HG02798 (cell line): Measurements from ENCODE around the gene BARHL1.

Source experiments
- ATAC-seq: cut with Tn5 transposase; IDR thresholded peaks from one replicate; pipeline ENCODE4 v1.9.1; 2021; ENCODE audit warnings: mild to moderate bottlenecking; ENCODE audit not compliant: unreplicated experiment, poor library complexity

The BARHL1 gene

GRCh38 chr9:132606066-132606465 lies 23.7 kb downstream of the BARHL1 start:
- no peak for ATAC-seq

- ATAC-seq, result no peak
These were observed 26.8 kb downstream of the BARHL1 start for GRCh38 chr9:132609184-132609583.

GRCh38 chr9:132609829-132610228 lies 27.4 kb downstream of the BARHL1 start:
- ATAC-seq, result no peak

GRCh38 chr9:132610661-132611060 lies 28.3 kb downstream of the BARHL1 start:
- ATAC-seq, result no peak

GRCh38 chr9:132614324-132614723 lies 31.9 kb downstream of the BARHL1 start:
- ATAC-seq, result no peak

- no peak for ATAC-seq
These were observed 33.4 kb downstream of the BARHL1 start for GRCh38 chr9:132615774-132616173.

- no peak for ATAC-seq
These were observed 34.3 kb downstream of the BARHL1 start for GRCh38 chr9:132616725-132617124.

- ATAC-seq, result no peak
These were observed 39.8 kb downstream of the BARHL1 start for GRCh38 chr9:132622159-132622558.

- no peak for ATAC-seq
These were observed 43.9 kb downstream of the BARHL1 start for GRCh38 chr9:132626285-132626684.

GRCh38 chr9:132627106-132627505 lies 44.7 kb downstream of the BARHL1 start:
- ATAC-seq, result no peak

- no peak for ATAC-seq
These were observed 45.2 kb downstream of the BARHL1 start for GRCh38 chr9:132627594-132627993.

GRCh38 chr9:132628746-132629145 lies 46.3 kb downstream of the BARHL1 start:
- ATAC-seq, result no peak

GRCh38 chr9:132630116-132630515 lies 47.7 kb downstream of the BARHL1 start:
- no peak for ATAC-seq

- ATAC-seq, result no peak
These were observed 48.4 kb downstream of the BARHL1 start for GRCh38 chr9:132630811-132631210.

- ATAC-seq, result no peak
These were observed 48.9 kb downstream of the BARHL1 start for GRCh38 chr9:132631280-132631679.

GRCh38 chr9:132631685-132632084 lies 49.3 kb downstream of the BARHL1 start:
- ATAC-seq, result no peak

GRCh38 chr9:132632413-132633129 lies 50.2 kb downstream of the BARHL1 start:
- ATAC-seq, result no peak

- no peak for ATAC-seq
These were observed 51.9 kb downstream of the BARHL1 start for GRCh38 chr9:132634327-132634726.

- ATAC-seq, result no peak
These were observed 54.9 kb downstream of the BARHL1 start for GRCh38 chr9:132637351-132637750.

- ATAC-seq, result no peak
These were observed 55.4 kb downstream of the BARHL1 start for GRCh38 chr9:132637801-132638200.

GRCh38 chr9:132638240-132638639 lies 55.8 kb downstream of the BARHL1 start:
- ATAC-seq, result no peak

- ATAC-seq, result no peak
These were observed 56.9 kb downstream of the BARHL1 start for GRCh38 chr9:132639322-132639721.
